HL-60 (cell line): ENCODE results near the gene FBXO21.

ENCODE experiments used
- CTCF ChIP-seq: IDR thresholded peaks from one replicate; pipeline ENCODE4 v1.5.1; 2011; ENCODE audit warnings: low read length, control low read depth, inconsistent platforms; ENCODE audit not compliant: insufficient read depth
- GABPA ChIP-seq: IDR thresholded peaks from 2 replicates; pipeline ENCODE4 v1.6.1; 2012; ENCODE audit warnings: low read depth
- POLR2AphosphoS5 ChIP-seq: IDR thresholded peaks from 2 replicates; pipeline ENCODE4 v1.6.1; 2012; ENCODE audit warnings: low read depth
- REST ChIP-seq: IDR thresholded peaks from 2 replicates; pipeline ENCODE4 v1.6.1; 2012; ENCODE audit warnings: low read depth; ENCODE audit not compliant: insufficient replicate concordance
- SPI1 ChIP-seq: IDR thresholded peaks from 2 replicates; pipeline ENCODE4 v1.6.1; 2012; ENCODE audit warnings: low read depth, mild to moderate bottlenecking, borderline replicate concordance

- TF ChIP-seq CTCF: no peak
- TF ChIP-seq GABPA: no peak
- TF ChIP-seq SPI1: no peak
- no peak for TF ChIP-seq REST
- TF ChIP-seq POLR2AphosphoS5: no peak
Observed at GRCh38 chr12:117166107-117166506, 24.2 kb downstream of the FBXO21 start.
